Bronchial smooth muscle cell (primary cell): Measurements from ENCODE around the gene GOLGA6B. TPM values are rescaled to one million over a fixed set of nuclear protein-coding genes. Genes with fewer than 3 reads are reported as not detected.

Source experiments
- total RNA-seq: library from RNA; depleted of rRNA; stranded (reverse); fragments of >200 nt; gene quantifications from 2 replicates; pipeline ENCODE4 v1.2.1, GENCODE V29; 2014

GOLGA6B gene, protein sequence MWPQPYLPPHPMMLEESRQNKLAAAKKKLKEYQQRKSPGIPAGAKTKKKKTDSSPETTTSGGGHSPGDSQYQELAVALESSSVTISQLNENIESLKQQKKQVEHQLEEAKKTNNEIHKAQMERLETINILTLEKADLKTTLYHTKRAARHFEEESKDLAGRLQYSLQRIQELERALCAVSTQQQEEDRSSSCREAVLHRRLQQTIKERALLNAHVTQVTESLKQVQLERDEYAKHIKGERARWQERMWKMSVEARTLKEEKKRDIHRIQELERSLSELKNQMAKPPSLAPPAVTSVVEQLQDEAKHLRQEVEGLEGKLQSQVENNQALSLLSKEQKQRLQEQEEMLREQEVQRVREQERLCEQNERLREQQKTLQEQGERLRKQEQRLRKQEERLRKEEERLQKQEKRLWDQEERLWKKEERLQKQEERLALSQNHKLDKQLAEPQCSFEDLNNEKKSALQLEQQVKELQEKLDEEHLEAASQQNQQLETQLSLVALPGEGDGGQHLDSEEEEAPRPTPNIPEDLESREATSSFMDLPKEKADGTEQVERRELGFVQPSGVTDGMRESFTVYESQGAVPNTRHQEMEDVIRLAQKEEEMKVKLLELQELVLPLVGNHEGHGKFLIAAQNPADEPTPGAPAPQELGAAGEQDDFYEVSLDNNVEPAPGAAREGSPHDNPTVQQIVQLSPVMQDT
- total RNA-seq: under 0.01 TPM in 1 of 2 replicates, not detected in the other

DNA sequence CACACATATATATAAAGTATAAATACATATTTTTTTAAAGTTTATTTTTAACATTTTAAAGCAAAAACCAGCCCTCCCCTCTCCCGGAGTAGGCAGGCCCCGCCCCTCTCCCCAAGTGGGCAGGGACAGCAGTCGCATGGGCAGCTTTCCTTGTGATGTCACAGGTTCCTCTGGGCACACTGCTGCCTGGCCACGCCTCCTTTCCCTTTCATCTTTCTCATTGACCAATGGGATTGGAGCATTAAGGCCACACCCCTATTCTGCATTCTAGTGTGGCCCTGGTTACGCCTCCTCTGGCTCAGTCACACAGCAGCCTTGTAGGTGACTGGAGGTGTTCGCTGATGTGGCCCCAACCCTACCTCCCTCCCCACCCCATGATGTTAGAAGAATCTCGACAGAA, at the start of gene GOLGA6B:
Gene GOLGA6B (plus strand): TSS at position 301 of the 400 bp plus-strand sequence. CDS start 41 bp downstream, at position 342.

DNA sequence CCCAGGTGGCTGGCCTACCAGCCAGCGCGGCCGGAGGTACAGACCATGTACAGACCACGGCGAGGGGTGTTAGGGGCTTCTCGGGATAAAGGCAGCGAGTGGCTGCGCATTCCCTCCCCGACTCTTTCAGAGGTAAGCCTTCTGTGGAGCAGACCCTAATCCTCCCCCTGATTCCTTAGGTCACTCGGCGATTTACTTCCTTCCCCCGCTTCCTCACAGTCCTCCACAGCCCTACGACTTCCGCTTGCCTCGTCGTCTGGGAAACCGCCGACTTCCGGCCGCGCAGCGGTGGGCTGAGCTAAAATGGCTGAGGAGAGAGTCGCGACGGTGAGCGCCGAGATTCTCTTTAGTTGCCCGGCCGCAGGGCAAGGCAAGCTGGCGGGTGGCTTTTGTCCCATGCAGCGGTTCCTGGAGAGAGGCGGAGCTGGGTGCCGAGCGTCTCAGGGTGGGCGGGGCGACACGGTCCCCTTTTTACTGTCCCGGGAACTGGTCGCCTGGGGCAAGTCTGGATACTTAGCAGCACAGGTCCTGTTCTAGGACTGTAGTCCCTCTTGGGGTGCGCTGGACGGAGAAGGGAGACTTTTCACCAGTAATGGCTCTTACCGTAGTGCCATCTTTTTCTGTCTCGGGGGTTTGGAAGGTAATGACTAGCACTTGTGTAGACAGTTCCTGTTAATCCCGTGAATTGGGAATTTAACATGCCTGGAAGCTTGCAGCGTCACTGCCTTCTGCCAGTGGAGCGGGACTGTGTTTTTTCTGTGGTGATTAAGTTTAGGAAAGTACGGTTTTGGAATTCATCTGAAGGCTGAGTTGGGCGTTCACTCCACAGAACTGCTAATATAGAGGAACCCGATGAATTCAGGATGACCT, 31.7 kb downstream of the GOLGA6B start, which contains the start of the genes BBS4 and HIGD2B:
Gene BBS4 (plus strand): TSS at position 283 of the 870 bp plus-strand sequence. CDS start 21 bp downstream, at position 304.
Gene HIGD2B (minus strand): TSS at position 258 of the 870 bp plus-strand sequence. CDS start 9,808 bp downstream, outside the sequence.

Other genes starting within 250 kb of the GOLGA6B start
- 35.0 and 71.2 TPM in 2 replicates for gene ARIH1, start 180.4 kb upstream of the GOLGA6B start, total RNA-seq
- gene HIGD2B, start 31.5 kb downstream of the GOLGA6B start, total RNA-seq: under 0.01 TPM in 1 of 2 replicates, not detected in the other
- 17.1 and 24.3 TPM in 2 replicates for gene BBS4, start 31.5 kb downstream of the GOLGA6B start, total RNA-seq
- gene ADPGK, start 129.1 kb downstream of the GOLGA6B start, total RNA-seq: 40.9 and 42.1 TPM in 2 replicates